HCT116 (cell line): ENCODE measurements around the gene DLD. TPM values are rescaled to one million over a fixed set of nuclear protein-coding genes. Genes with fewer than 3 reads are reported as not detected.

ENCODE experiments used
- ATAC-seq: fragments of 200-7000 bp; cut with Tn5 transposase; 2 replicates; pipeline ENCODE4 v1.9.1; 2020; ENCODE audit warnings: mild to moderate bottlenecking, moderate library complexity
- BruUV-seq: library from RNA; stranded (reverse); fragments of 400-500 nt; replicated peaks from 2 replicates; lab custom pipeline; 2021; lab: Mats Ljungman, UMichigan
- CTCF ChIA-PET: fragments of 300-600 bp; sonication (Branson Sonifier 250); formaldehyde crosslinking; loops from one replicate; lab custom pipeline; 2021; ENCODE audit warnings: antibody characterized with exemption; lab: Charles Lee
- POLR2A ChIA-PET: fragments of 300-600, 350-600 bp; sonication (Branson Sonifier 250); formaldehyde crosslinking; loops from one replicate; lab custom pipeline; 2021; ENCODE audit warnings: antibody characterized with exemption; lab: Charles Lee
- RAD21 ChIA-PET, 2 experiments: fragments of 300-600 bp; sonication (Branson Sonifier 250); formaldehyde crosslinking; loops; one replicate each; lab custom pipeline; 2023; ENCODE audit warnings: low total read pairs in 2 of 2; ENCODE audit not compliant: uncharacterized antibody in 2 of 2, unreplicated experiment in 2 of 2, low non-redundant PET in 1 of 2; lab: Charles Lee
- DNase-seq: peaks from one replicate; pipeline ENCODE4 v3.0.0-alpha.2; 2010; ENCODE audit warnings: low read depth, low spot score
- H2AFZ ChIP-seq: fragments of 200-600 bp; shearing (Covaris generic), sonication (generic); 2 replicates; pipeline ENCODE4 v1.6.1; 2017; ENCODE audit warnings: low read depth, mixed run types, mixed read lengths, antibody characterized with exemption, low read length; ENCODE audit not compliant: poor library complexity, severe bottlenecking
- H3K27ac ChIP-seq: 2 replicates; pipeline ENCODE4 v1.5.1; 2012; ENCODE audit warnings: low read depth, low read length
- H3K27me3 ChIP-seq: fragments of 200-600 bp; sonication (generic); 2 replicates; pipeline ENCODE4 v1.6.1; 2016; ENCODE audit warnings: mixed run types, low read length, mixed read lengths; ENCODE audit not compliant: insufficient read depth
- H3K36me3 ChIP-seq, 2 experiments: fragments of 200-500 bp in 1 of 2; fragments of 200-600 bp in 1 of 2; sonication (Bioruptor generic) in 1 of 2; sonication (generic) in 1 of 2; 2 replicates each; pipeline versions ENCODE4 v1.5.1 to v1.6.1; 2014 to 2016; ENCODE audit warnings: low read length in 2 of 2, inconsistent platforms in 1 of 2, mixed read lengths in 1 of 2, mixed run types in 1 of 2; ENCODE audit not compliant: insufficient read depth in 2 of 2, control insufficient read depth in 1 of 2
- H3K4me1 ChIP-seq, 2 experiments: fragments of 200-600 bp in 1 of 2; sonication (generic) in 1 of 2; 2 replicates each; pipeline versions ENCODE4 v1.5.1 to v1.6.1; 2012 to 2017; ENCODE audit warnings: low read length in 2 of 2, inconsistent platforms in 1 of 2, mild to moderate bottlenecking in 1 of 2, mixed read lengths in 1 of 2, mixed run types in 1 of 2, moderate library complexity in 1 of 2; ENCODE audit not compliant: insufficient read depth in 2 of 2, control insufficient read depth in 1 of 2
- H3K4me2 ChIP-seq: fragments of 200-600 bp; sonication (generic); 2 replicates; pipeline ENCODE4 v1.6.1; 2017; ENCODE audit warnings: mixed run types, low read length, mixed read lengths
- H3K4me3 ChIP-seq, 2 experiments: fragments of 200-600 bp in 1 of 2; sonication (generic) in 1 of 2; replicated peaks in 1 of 2; 2 replicates each; pipeline ENCODE4 v1.5.1; 2011 to 2016; ENCODE audit warnings: low read length in 2 of 2, control low read depth in 1 of 2, low read depth in 1 of 2, mild to moderate bottlenecking in 1 of 2, mixed read lengths in 1 of 2, mixed run types in 1 of 2
- H3K79me2 ChIP-seq: fragments of 200-600 bp; sonication (generic); 2 replicates; pipeline ENCODE4 v1.6.1; 2017; ENCODE audit warnings: mild to moderate bottlenecking, mixed run types, low read length, moderate library complexity, mixed read lengths; ENCODE audit not compliant: insufficient read depth
- H3K9ac ChIP-seq: fragments of 200-600 bp; sonication (generic); 2 replicates; pipeline ENCODE4 v1.6.1; 2016; ENCODE audit warnings: low read length, mixed read lengths
- H3K9me2 ChIP-seq: fragments of 200-600 bp; sonication (generic), shearing (Covaris generic); 2 replicates; pipeline ENCODE4 v1.6.1; 2017; ENCODE audit warnings: mixed run types, mild to moderate bottlenecking, moderate library complexity; ENCODE audit not compliant: insufficient read depth
- H3K9me3 ChIP-seq, 2 experiments: fragments of 200-500 bp in 1 of 2; fragments of 200-600 bp in 1 of 2; sonication (Bioruptor generic) in 1 of 2; sonication (generic) in 1 of 2; 2 replicates each; pipeline ENCODE4 v1.6.1; 2014 to 2017; ENCODE audit warnings: low read length in 2 of 2, mixed read lengths in 2 of 2, inconsistent platforms in 1 of 2, low read depth in 1 of 2, mild to moderate bottlenecking in 1 of 2, mixed run types in 1 of 2, moderate library complexity in 1 of 2; ENCODE audit not compliant: control insufficient read depth in 1 of 2, insufficient read depth in 1 of 2
- H4K20me1 ChIP-seq: fragments of 200-600 bp; sonication (generic), shearing (Covaris generic); 2 replicates; pipeline ENCODE4 v1.6.1; 2017; ENCODE audit warnings: mixed run types, mild to moderate bottlenecking, moderate library complexity; ENCODE audit not compliant: insufficient read depth
- CEBPB ChIP-seq: IDR thresholded peaks from 2 replicates; pipeline ENCODE4 v1.6.1; 2012; ENCODE audit warnings: low read depth
- EGR1 ChIP-seq: IDR thresholded peaks from 2 replicates; pipeline ENCODE4 v1.6.1; 2012; ENCODE audit warnings: low read depth
- ELF1 ChIP-seq: IDR thresholded peaks from 2 replicates; pipeline ENCODE4 v1.6.1; 2012; ENCODE audit warnings: low read depth, borderline replicate concordance
- EZH2 ChIP-seq: fragments of 200-600 bp; sonication (generic); IDR thresholded peaks from 2 replicates; pipeline ENCODE4 v1.6.1; 2017; ENCODE audit warnings: antibody characterized with exemption, mixed run types
- EZH2phosphoT487 ChIP-seq: fragments of 200-600 bp; IDR thresholded peaks from 2 replicates; pipeline ENCODE4 v1.6.1; 2018; ENCODE audit warnings: antibody characterized with exemption, borderline replicate concordance
- FOSL1 ChIP-seq: IDR thresholded peaks from 2 replicates; pipeline ENCODE4 v1.6.1; 2012; ENCODE audit warnings: low read depth
- POLR2AphosphoS5 ChIP-seq: IDR thresholded peaks from 2 replicates; pipeline ENCODE4 v1.6.1; 2011; ENCODE audit warnings: mild to moderate bottlenecking, low read depth, low read length, moderate library complexity
- RAD21 ChIP-seq: IDR thresholded peaks from 2 replicates; pipeline ENCODE4 v1.6.1; 2012; ENCODE audit warnings: low read depth, mild to moderate bottlenecking
- SP1 ChIP-seq: IDR thresholded peaks from 2 replicates; pipeline ENCODE4 v1.6.1; 2012; ENCODE audit warnings: low read depth
- TCF7L2 ChIP-seq: IDR thresholded peaks from 2 replicates; pipeline ENCODE4 v1.7.0; 2011; ENCODE audit warnings: borderline replicate concordance, inconsistent platforms; ENCODE audit not compliant: insufficient read depth, insufficient read length; ENCODE audit errors: extremely low read depth
- intact Hi-C: fragments of 100-400 bp; cut with micrococcal nuclease; formaldehyde crosslinking; loops from 2 replicates; pipeline ENCODE4 v1.10.0; 2022
- total RNA-seq: library from RNA; stranded (reverse); gene quantifications from one replicate; pipeline ENCODE4 v1.2.1, GENCODE V29; 2021; ENCODE audit not compliant: unreplicated experiment
- TF ChIP-seq, protein P1 (sequence below): IDR thresholded peaks from 2 replicates; pipeline ENCODE4 v1.6.1; 2012; ENCODE audit warnings: low read depth
- TF ChIP-seq, protein P2 (sequence below), 3 experiments: fragments of 200-600 bp in 1 of 3; sonication (generic) in 1 of 3; IDR thresholded peaks in 2 of 3; conservative IDR thresholded peaks in 1 of 3; 2 replicates each; pipeline ENCODE4 v1.5.1; 2012 to 2017; ENCODE audit warnings: low read depth in 2 of 3, low read length in 2 of 3, antibody characterized with exemption in 1 of 3, borderline replicate concordance in 1 of 3, control low read depth in 1 of 3, mild to moderate bottlenecking in 1 of 3, mixed read lengths in 1 of 3, mixed run types in 1 of 3, moderate library complexity in 1 of 3; ENCODE audit not compliant: insufficient read depth in 1 of 3
- TF ChIP-seq, protein P3 (sequence below): IDR thresholded peaks from 2 replicates; pipeline ENCODE4 v1.6.1; 2012

Gene DLD
- total RNA-seq, 1 experiment from 2014 or later: 104 TPM

DNA sequence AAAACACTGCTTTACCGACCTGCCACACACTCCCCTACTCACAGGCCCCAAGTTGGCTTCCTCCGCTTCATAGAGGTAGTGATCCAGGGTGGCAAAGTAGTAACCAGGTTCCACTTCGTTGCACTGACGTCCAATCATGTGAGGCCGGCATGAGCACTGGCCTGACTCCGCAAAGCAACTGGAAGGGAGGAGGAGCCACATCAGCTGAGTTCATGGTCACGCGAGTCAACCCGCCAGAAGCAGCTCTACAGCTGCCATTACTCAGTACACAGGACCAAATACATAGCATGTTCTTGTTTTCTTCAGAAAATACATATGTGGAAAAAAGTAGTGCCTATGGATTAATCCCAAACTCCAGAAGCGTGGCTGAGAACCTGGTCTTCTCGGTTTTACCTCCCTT is 73.5 kb downstream of the DLD start:
- H4K20me1 ChIP-seq: no peaks in the 10 kb centered on the region
- no peaks in the 10 kb centered on the region for H3K4me1 ChIP-seq
- intact Hi-C loops: no loop called here
- no TSS peak for BruUV-seq
- peaks cover 0 to 11% of the 10 kb centered on the region in 2 experiments; a peak in 3 of 4 replicates for H3K36me3 ChIP-seq
- DNase-seq (no peak), ATAC-seq (no peak)
- H3K9me2 ChIP-seq: no peaks in the 10 kb centered on the region
- no peak overlapping the region for H3K4me3 ChIP-seq
- CTCF ChIA-PET: no interaction called here
- H2AFZ ChIP-seq: no peak overlapping the region
- H3K27me3 ChIP-seq: no peaks in the 10 kb centered on the region
- H3K27ac ChIP-seq: no peak overlapping the region
- POLR2A ChIA-PET: no interaction called here
- no peaks in the 10 kb centered on the region for H3K9me3 ChIP-seq
- no peak overlapping the region for H3K9ac ChIP-seq
- RAD21 ChIA-PET: interaction anchor here in 1 of 2 experiments (0.6 kb wide), 1 partner anchor 82 kb away, joined by 3 read pairs; no protein-coding TSS in a partner anchor
- H3K79me2 ChIP-seq: no peaks in the 10 kb centered on the region
- H3K4me2 ChIP-seq: no peak overlapping the region
- TF ChIP-seq EGR1 (no peak), CEBPB (no peak), TCF7L2 (no peak), POLR2AphosphoS5 (no peak), EZH2phosphoT487 (no peak), ELF1 (no peak), SP1 (no peak), FOSL1 (no peak), RAD21 (no peak), EZH2 (no peak)
- TF ChIP-seq, protein P1, sequence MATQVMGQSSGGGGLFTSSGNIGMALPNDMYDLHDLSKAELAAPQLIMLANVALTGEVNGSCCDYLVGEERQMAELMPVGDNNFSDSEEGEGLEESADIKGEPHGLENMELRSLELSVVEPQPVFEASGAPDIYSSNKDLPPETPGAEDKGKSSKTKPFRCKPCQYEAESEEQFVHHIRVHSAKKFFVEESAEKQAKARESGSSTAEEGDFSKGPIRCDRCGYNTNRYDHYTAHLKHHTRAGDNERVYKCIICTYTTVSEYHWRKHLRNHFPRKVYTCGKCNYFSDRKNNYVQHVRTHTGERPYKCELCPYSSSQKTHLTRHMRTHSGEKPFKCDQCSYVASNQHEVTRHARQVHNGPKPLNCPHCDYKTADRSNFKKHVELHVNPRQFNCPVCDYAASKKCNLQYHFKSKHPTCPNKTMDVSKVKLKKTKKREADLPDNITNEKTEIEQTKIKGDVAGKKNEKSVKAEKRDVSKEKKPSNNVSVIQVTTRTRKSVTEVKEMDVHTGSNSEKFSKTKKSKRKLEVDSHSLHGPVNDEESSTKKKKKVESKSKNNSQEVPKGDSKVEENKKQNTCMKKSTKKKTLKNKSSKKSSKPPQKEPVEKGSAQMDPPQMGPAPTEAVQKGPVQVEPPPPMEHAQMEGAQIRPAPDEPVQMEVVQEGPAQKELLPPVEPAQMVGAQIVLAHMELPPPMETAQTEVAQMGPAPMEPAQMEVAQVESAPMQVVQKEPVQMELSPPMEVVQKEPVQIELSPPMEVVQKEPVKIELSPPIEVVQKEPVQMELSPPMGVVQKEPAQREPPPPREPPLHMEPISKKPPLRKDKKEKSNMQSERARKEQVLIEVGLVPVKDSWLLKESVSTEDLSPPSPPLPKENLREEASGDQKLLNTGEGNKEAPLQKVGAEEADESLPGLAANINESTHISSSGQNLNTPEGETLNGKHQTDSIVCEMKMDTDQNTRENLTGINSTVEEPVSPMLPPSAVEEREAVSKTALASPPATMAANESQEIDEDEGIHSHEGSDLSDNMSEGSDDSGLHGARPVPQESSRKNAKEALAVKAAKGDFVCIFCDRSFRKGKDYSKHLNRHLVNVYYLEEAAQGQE: no peak
- TF ChIP-seq, protein P2, sequence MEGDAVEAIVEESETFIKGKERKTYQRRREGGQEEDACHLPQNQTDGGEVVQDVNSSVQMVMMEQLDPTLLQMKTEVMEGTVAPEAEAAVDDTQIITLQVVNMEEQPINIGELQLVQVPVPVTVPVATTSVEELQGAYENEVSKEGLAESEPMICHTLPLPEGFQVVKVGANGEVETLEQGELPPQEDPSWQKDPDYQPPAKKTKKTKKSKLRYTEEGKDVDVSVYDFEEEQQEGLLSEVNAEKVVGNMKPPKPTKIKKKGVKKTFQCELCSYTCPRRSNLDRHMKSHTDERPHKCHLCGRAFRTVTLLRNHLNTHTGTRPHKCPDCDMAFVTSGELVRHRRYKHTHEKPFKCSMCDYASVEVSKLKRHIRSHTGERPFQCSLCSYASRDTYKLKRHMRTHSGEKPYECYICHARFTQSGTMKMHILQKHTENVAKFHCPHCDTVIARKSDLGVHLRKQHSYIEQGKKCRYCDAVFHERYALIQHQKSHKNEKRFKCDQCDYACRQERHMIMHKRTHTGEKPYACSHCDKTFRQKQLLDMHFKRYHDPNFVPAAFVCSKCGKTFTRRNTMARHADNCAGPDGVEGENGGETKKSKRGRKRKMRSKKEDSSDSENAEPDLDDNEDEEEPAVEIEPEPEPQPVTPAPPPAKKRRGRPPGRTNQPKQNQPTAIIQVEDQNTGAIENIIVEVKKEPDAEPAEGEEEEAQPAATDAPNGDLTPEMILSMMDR (IDR thresholded peaks at IDR 0.05 in 2 of 3, conservative IDR thresholded peaks at IDR 0.05 in 1 of 3; ENCODE audit: borderline replicate concordance in 1 of 3, insufficient read depth in 1 of 3, low read depth in 2 of 3, low read length in 2 of 3): no peak
- TF ChIP-seq, protein P3, sequence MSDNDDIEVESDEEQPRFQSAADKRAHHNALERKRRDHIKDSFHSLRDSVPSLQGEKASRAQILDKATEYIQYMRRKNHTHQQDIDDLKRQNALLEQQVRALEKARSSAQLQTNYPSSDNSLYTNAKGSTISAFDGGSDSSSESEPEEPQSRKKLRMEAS: no peak
